ENCODE data around the gene ARHGAP24.
"Not testable (repeated sequence)": the region's sequence is repeated elsewhere in the genome, so short reads cannot be mapped to it uniquely, and the experiment has no call there.

ARHGAP24 gene

GRCh38 chr4:85869181-85869580 is 394.2 kb downstream of the ARHGAP24 start:
- H3K4me1 ChIP-seq (ENCODE audit: insufficient read depth, low read length) = no peaks in the 10 kb centered on the region
- H3K36me3 ChIP-seq (ENCODE audit: insufficient read depth, low read length) = no peaks in the 10 kb centered on the region
- H3K9ac ChIP-seq (ENCODE audit: low read depth, low read length) = no peak overlapping the region
- no peak overlapping the region for H3K4me3 ChIP-seq (ENCODE audit: low read length)
- H3K27ac ChIP-seq (ENCODE audit: low read depth, low read length) = no peak overlapping the region
- 72% methylated on average over 4 of the region's 5 CpGs for WGBS
- no peaks in the 10 kb centered on the region for H3K27me3 ChIP-seq (ENCODE audit: insufficient read depth, low read length)
- no peaks in the 10 kb centered on the region for H3K9me3 ChIP-seq (ENCODE audit: insufficient read depth, low read depth, low read length)

DNA sequence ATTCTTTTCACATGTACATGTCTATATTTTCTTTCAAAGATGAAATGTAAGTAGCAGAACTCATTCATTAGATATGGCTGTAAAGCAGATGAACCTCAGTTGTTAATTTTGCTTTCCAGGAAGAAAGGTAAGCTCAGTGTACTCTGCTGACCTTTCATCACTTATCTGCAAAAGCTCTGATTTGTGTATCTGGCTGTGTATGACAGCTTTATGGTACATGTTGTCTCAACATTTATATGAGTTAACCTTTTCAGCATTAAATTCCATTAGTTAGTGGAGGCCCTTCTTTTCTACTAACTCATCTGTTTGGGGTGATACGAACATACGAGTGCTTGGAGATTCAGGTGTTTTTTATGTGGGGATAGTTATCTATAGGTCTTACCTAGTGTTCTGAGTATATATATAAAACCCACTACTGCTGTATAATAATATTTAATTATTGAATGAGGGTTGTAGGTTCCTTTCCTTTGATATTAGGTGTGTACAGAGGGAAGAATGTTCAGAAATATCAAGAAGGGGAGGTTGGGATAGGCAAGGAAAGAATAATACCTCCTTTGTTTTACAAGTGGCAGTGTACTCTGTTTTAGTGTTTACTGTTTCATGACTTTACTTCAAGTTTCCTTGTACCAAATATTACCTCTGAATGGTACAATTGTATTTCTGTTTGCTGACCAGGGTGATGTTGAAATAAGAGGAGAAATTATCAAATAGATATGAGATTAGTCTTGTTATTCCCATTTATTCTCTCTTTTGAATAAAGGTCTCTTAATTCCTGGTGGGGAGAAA is 395.5 kb downstream of the ARHGAP24 start:
- no peak overlapping the region for H3K4me3 ChIP-seq (ENCODE audit: low read length)
- H3K9me3 ChIP-seq (ENCODE audit: insufficient read depth, low read depth, low read length) = no peaks in the 10 kb centered on the region
- no peaks in the 10 kb centered on the region for H3K27me3 ChIP-seq (ENCODE audit: insufficient read depth, low read length)
- no peak overlapping the region for H3K27ac ChIP-seq (ENCODE audit: low read depth, low read length)
- no peaks in the 10 kb centered on the region for H3K4me1 ChIP-seq (ENCODE audit: insufficient read depth, low read length)
- H3K36me3 ChIP-seq (ENCODE audit: insufficient read depth, low read length) = no peaks in the 10 kb centered on the region
- H3K9ac ChIP-seq (ENCODE audit: low read depth, low read length) = no peak overlapping the region
- WGBS = 90% methylated on average over 2 of the region's 2 CpGs

DNA sequence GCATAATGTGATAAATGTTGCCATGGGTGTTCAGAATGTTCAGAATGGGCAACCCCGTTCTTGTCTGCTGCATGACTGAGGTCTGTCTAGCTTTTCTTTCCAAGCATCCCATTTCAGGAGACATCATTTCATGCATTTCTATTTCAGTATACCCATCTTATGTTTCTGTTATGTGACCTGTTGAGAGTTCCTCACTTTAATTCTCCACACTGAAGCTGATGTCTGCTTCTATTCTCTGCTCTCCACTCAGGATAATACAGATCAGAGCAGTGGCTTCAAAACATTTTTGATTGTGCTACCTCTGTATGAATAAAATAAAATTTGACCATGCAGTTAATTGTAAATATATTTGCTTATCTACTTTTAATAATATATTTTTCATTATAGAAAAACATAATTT is 398.6 kb downstream of the ARHGAP24 start:
- Histone ChIP-seq H3K27ac (ENCODE audit: low read depth, low read length) (no peak overlapping the region), H3K4me3 (ENCODE audit: low read length) (no peak overlapping the region), H3K9ac (ENCODE audit: low read depth, low read length) (no peak overlapping the region), H3K4me1 (ENCODE audit: insufficient read depth, low read length) (no peaks in the 10 kb centered on the region), H3K9me3 (ENCODE audit: insufficient read depth, low read depth, low read length) (no peaks in the 10 kb centered on the region), H3K36me3 (ENCODE audit: insufficient read depth, low read length) (no peaks in the 10 kb centered on the region), H3K27me3 (ENCODE audit: insufficient read depth, low read length) (no peaks in the 10 kb centered on the region)
- WGBS = 93% methylated on average over 1 of the region's 1 CpG

- WGBS = 93% methylated on average over 3 of the region's 3 CpGs
Measured at GRCh38 chr4:85879518-85879917, 404.6 kb downstream of the ARHGAP24 start.

DNA sequence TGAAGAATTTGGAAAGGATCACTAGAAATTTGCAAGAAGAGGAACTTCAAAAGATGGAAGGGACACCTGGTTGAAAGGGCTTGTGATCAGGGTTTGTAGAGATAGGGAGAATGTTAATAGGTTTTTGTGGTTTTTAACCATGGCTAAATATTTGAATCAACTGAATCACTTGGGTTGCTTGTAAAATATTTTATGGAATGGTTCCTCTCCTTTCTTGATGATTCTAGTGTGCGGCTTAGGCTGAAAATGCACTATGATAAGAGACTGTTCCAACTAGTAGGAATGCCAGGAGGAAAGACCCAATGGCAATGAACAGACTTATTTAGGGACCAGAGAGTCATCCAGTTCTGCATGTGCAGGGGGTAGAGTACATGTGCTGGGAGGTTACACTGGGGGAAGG is 408.2 kb downstream of the ARHGAP24 start:
- 92% methylated on average over 1 of the region's 1 CpG for WGBS
- H3K27me3 ChIP-seq (ENCODE audit: insufficient read depth, low read length) = no peaks in the 10 kb centered on the region

More at GRCh38 chr4:85879518-85879917, 404.6 kb downstream of the ARHGAP24 start:
- no peaks in the 10 kb centered on the region for H3K9me3 ChIP-seq (ENCODE audit: insufficient read depth, low read depth, low read length)
- H3K4me1 ChIP-seq (ENCODE audit: insufficient read depth, low read length) = peaks cover 3% of the 10 kb centered on the region; the same call in 1 of the 2 replicates
- H3K9ac ChIP-seq (ENCODE audit: low read depth, low read length) = no peak overlapping the region
- no peaks in the 10 kb centered on the region for H3K36me3 ChIP-seq (ENCODE audit: insufficient read depth, low read length)
- H3K4me3 ChIP-seq (ENCODE audit: low read length) = no peak overlapping the region
- no peaks in the 10 kb centered on the region for H3K27me3 ChIP-seq (ENCODE audit: insufficient read depth, low read length)
- H3K27ac ChIP-seq (ENCODE audit: low read depth, low read length) = no peak overlapping the region

DNA sequence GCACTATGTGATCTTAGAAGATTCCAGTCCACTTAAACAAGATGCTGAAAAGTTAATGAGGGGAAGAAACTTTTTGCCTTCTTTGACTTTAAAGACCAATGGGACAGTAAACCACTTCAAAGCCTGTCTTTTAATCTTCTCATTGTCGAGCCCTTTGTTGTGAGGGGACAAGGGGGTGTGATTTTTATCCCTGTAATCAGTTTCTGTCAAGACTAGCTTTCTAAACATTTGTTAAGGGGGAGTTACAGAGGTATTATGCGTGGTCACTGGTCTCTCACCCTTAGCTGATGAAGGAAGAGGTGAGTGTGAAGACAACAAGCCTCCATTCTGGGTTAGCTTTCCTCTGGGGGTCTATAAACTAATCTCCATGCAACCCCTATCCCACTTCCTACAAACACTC is 409.3 kb downstream of the ARHGAP24 start:
- no peak overlapping the region for H3K9ac ChIP-seq (ENCODE audit: low read depth, low read length)
- no peak overlapping the region for H3K4me3 ChIP-seq (ENCODE audit: low read length)
- H3K27me3 ChIP-seq (ENCODE audit: insufficient read depth, low read length) = no peaks in the 10 kb centered on the region
- H3K36me3 ChIP-seq (ENCODE audit: insufficient read depth, low read length) = no peaks in the 10 kb centered on the region
- no peak overlapping the region for H3K27ac ChIP-seq (ENCODE audit: low read depth, low read length)
- 92% methylated on average over 1 of the region's 2 CpGs for WGBS
- H3K4me1 ChIP-seq (ENCODE audit: insufficient read depth, low read length) = peaks cover 3% of the 10 kb centered on the region; the same call in 1 of the 2 replicates
- no peaks in the 10 kb centered on the region for H3K9me3 ChIP-seq (ENCODE audit: insufficient read depth, low read depth, low read length)

More for the DNA sequence above, 408.2 kb downstream of the ARHGAP24 start:
- H3K36me3 ChIP-seq (ENCODE audit: insufficient read depth, low read length) = no peaks in the 10 kb centered on the region
- H3K4me1 ChIP-seq (ENCODE audit: insufficient read depth, low read length) = peaks cover 3% of the 10 kb centered on the region; the same call in 1 of the 2 replicates
- H3K9ac ChIP-seq (ENCODE audit: low read depth, low read length) = no peak overlapping the region
- H3K27ac ChIP-seq (ENCODE audit: low read depth, low read length) = no peak overlapping the region
- H3K4me3 ChIP-seq (ENCODE audit: low read length) = no peak overlapping the region
- H3K9me3 ChIP-seq (ENCODE audit: insufficient read depth, low read depth, low read length) = no peaks in the 10 kb centered on the region

DNA sequence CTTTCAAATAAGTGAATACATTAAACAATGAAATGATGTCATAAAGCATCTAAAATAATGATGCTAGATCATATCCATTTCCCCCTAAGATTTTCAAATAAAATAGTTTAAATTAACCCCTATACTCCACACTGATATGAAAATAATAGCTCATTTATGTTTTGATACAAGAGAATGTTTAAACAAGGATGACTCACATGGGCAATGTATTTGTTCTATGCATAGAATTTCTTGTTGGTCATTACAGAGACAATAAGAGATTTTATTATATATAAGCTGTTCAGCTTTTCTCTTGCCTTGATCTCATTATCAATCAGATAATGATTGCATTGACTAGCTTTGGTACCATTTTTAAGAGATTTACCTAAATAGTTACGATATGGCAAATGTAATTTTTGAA is 411.7 kb downstream of the ARHGAP24 start:
- Histone ChIP-seq H3K36me3 (ENCODE audit: insufficient read depth, low read length) (no peaks in the 10 kb centered on the region), H3K9ac (ENCODE audit: low read depth, low read length) (no peak overlapping the region), H3K4me1 (ENCODE audit: insufficient read depth, low read length) (peaks cover 3% of the 10 kb centered on the region; the same call in 1 of the 2 replicates), H3K27me3 (ENCODE audit: insufficient read depth, low read length) (no peaks in the 10 kb centered on the region), H3K27ac (ENCODE audit: low read depth, low read length) (no peak overlapping the region), H3K4me3 (ENCODE audit: low read length) (no peak overlapping the region), H3K9me3 (ENCODE audit: insufficient read depth, low read depth, low read length) (no peaks in the 10 kb centered on the region)
- no CpG with 5 or more reads among the region's 1 CpG for WGBS

DNA sequence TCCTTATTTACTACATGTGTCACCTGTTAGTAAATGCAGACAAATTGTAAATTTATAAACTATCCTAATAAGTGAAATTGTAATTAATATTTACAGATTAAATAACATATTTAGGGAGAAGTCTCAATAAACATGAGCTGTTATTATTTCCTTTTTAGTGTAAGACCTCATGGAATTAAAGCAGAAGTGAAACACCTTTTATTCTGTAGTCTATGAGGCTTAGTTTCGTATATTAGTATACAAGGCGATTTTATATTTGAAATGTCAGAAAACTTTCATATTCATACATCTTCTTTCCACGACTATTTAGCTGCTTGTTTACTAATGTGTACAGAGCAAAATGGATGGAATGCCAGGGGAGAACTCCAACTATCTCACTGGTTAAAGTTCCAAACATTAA is 414.4 kb downstream of the ARHGAP24 start:
- H3K27ac ChIP-seq (ENCODE audit: low read depth, low read length) = no peak overlapping the region
- no peaks in the 10 kb centered on the region for H3K4me1 ChIP-seq (ENCODE audit: insufficient read depth, low read length)
- no peak overlapping the region for H3K4me3 ChIP-seq (ENCODE audit: low read length)
- 100% methylated on average over 2 of the region's 3 CpGs for WGBS
- H3K9me3 ChIP-seq (ENCODE audit: insufficient read depth, low read depth, low read length) = no peaks in the 10 kb centered on the region
- no peaks in the 10 kb centered on the region for H3K36me3 ChIP-seq (ENCODE audit: insufficient read depth, low read length)
- H3K9ac ChIP-seq (ENCODE audit: low read depth, low read length) = no peak overlapping the region
- no peaks in the 10 kb centered on the region for H3K27me3 ChIP-seq (ENCODE audit: insufficient read depth, low read length)

DNA sequence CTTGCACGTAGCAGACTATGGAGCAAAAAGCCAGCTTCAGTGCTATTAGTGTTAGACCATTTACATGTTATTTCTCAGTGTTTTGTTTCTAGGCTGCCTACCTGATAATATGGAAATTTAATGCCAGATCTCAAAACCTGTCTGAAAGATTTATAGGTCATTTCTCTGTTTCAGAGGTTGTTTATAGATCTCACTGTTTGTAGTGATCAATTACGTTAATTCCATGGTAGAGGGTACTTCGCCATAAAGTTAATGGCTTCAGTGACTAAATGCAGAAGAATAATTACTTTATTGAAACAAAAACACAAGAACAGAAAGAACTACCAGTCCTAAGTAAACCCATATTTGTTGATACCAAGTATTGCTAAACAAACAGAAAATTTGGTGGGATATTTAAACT is 420.8 kb downstream of the ARHGAP24 start:
- Histone ChIP-seq H3K9ac (ENCODE audit: low read depth, low read length) (no peak overlapping the region), H3K4me1 (ENCODE audit: insufficient read depth, low read length) (no peaks in the 10 kb centered on the region), H3K4me3 (ENCODE audit: low read length) (no peak overlapping the region), H3K9me3 (ENCODE audit: insufficient read depth, low read depth, low read length) (no peaks in the 10 kb centered on the region), H3K36me3 (ENCODE audit: insufficient read depth, low read length) (no peaks in the 10 kb centered on the region), H3K27me3 (ENCODE audit: insufficient read depth, low read length) (no peaks in the 10 kb centered on the region), H3K27ac (ENCODE audit: low read depth, low read length) (no peak overlapping the region)
- 94% methylated on average over 3 of the region's 3 CpGs for WGBS

DNA sequence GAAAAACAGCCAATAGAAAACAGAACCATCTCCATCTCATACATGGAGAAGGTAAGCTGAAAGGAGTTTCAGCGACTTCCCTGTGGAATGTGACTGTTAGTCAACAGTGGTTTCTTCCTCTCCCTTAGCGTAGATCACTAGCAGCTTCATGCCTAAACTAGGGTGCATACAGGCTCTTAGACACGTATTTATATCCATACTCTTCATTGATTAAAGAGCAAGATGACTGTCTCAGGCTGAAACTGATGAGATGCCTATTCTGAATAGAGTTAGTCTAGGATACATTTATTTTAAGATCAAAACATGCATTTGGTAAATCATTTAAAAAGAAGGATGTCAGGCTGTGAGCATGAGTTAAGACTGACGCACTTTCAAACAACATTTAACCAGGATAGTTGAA is 423.3 kb downstream of the ARHGAP24 start:
- H3K9ac ChIP-seq (ENCODE audit: low read depth, low read length) = no peak overlapping the region
- no peak overlapping the region for H3K27ac ChIP-seq (ENCODE audit: low read depth, low read length)
- no peaks in the 10 kb centered on the region for H3K9me3 ChIP-seq (ENCODE audit: insufficient read depth, low read depth, low read length)
- WGBS = 88% methylated on average over 4 of the region's 4 CpGs
- no peaks in the 10 kb centered on the region for H3K4me1 ChIP-seq (ENCODE audit: insufficient read depth, low read length)
- no peaks in the 10 kb centered on the region for H3K27me3 ChIP-seq (ENCODE audit: insufficient read depth, low read length)
- no peaks in the 10 kb centered on the region for H3K36me3 ChIP-seq (ENCODE audit: insufficient read depth, low read length)
- H3K4me3 ChIP-seq (ENCODE audit: low read length) = no peak overlapping the region

GRCh38 chr4:85901500-85901899 is 426.6 kb downstream of the ARHGAP24 start:
- no peak overlapping the region for H3K9ac ChIP-seq (ENCODE audit: low read depth, low read length)
- H3K9me3 ChIP-seq (ENCODE audit: insufficient read depth, low read depth, low read length) = no peaks in the 10 kb centered on the region
- no peaks in the 10 kb centered on the region for H3K4me1 ChIP-seq (ENCODE audit: insufficient read depth, low read length)
- H3K4me3 ChIP-seq (ENCODE audit: low read length) = no peak overlapping the region
- no peak overlapping the region for H3K27ac ChIP-seq (ENCODE audit: low read depth, low read length)
- H3K36me3 ChIP-seq (ENCODE audit: insufficient read depth, low read length) = no peaks in the 10 kb centered on the region
- H3K27me3 ChIP-seq (ENCODE audit: insufficient read depth, low read length) = no peaks in the 10 kb centered on the region

DNA sequence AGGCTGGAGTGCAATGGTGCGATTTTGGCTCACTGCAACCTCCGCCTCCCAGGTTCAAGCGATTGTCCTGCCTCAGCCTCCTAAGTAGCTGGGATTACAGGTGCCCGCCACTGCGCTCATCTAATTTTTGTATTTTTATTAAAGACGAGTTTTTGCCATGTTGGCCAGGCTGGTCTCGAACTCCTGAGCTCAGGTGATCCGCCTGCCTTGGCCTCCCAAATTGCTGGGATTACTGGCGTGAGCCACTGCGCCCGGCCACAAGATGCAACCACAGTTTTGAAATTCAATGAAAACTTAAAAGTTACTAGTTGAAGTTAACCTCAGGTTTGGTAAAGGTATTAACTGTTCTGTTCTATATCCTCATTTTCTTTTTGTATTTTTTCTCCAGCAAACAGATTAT is 427.7 kb downstream of the ARHGAP24 start:
- not testable (repeated sequence) for H3K27me3 ChIP-seq (ENCODE audit: insufficient read depth, low read length); H3K27ac ChIP-seq (ENCODE audit: low read depth, low read length); H3K9ac ChIP-seq (ENCODE audit: low read depth, low read length); H3K4me3 ChIP-seq (ENCODE audit: low read length); H3K4me1 ChIP-seq (ENCODE audit: insufficient read depth, low read length); H3K9me3 ChIP-seq (ENCODE audit: insufficient read depth, low read depth, low read length); H3K36me3 ChIP-seq (ENCODE audit: insufficient read depth, low read length)
- whole genome bisulfite sequencing = 97% methylated on average over 11 of the region's 11 CpGs

All from HUES64 (cell line).